ENCODE results near the gene FAR2. TPM values are rescaled to one million over a fixed set of nuclear protein-coding genes. Genes with fewer than 3 reads are reported as not detected.

Gene FAR2
- total and polyA plus RNA-seq, 4 donors: 0.81 to 7.6 (median 3.1) TPM

DNA sequence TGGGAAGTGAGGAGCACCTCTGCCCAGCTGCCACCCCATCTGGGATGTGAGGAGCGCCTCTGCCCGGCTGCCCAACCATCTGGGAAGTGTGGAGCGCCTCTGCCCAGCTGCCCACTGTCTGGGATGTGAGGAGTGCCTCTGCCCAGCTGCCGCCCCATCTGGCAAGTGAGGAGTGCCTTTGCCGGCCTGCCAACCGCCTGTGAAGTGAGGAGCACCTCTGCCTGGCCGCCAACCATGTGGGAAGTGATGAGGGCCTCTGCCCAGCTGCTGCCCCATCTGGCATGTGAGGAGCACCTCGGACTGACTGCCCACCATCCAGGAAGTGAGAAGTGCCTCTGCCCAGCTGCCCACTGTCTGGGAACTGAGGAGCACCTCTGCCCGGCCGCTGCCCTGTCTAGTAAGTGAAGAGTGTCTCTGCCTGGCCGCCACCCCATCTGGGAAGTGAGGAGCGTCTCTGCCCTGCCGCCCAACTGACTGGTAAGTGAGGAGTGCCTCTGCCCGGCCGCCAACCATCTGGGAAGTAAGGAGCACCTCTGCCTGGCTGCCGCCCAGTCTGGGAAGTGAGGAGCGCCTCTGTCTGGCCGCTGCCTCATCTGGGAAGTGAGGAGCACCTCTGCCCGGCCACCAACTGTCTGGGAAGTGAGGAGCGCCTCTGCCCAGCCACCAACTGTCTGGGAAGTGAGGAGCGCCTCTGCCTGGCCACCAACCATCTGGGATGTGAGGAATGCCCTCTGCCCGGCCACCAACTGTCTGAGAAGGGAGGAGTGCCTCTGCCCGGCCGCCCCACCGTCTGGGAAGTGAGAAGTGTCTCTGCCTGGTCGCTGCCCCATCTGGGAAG is 22.6 kb downstream of the FAR2 start:
- Histone ChIP-seq H3K27me3 (ENCODE audit: control insufficient read depth in 4 of 4, insufficient read depth in 4 of 4, low read length in 3 of 4) (no peaks in the 10 kb centered on the region), H3K4me1 (ENCODE audit: control insufficient read depth in 4 of 4, insufficient read depth in 4 of 4, low read length in 3 of 4) (no peaks in the 10 kb centered on the region), H3K36me3 (ENCODE audit: control insufficient read depth in 4 of 4, insufficient read depth in 3 of 4, low read depth in 1 of 4, low read length in 3 of 4) (no peaks in the 10 kb centered on the region), H3K9ac (ENCODE audit: low read depth in 1 of 2, low read length in 2 of 2) (no peak overlapping the region), H3K4me3 (ENCODE audit: low read depth in 1 of 3, low read length in 3 of 3) (no peak overlapping the region), H3K9me3 (ENCODE audit: control insufficient read depth in 4 of 4, low read length in 3 of 4) (peaks cover 0 to 3% (median 0%) of the 10 kb centered on the region in 4 donors), H3K27ac (ENCODE audit: low read depth in 1 of 2, low read length in 2 of 2) (no peak overlapping the region)
- TF ChIP-seq, protein P1, sequence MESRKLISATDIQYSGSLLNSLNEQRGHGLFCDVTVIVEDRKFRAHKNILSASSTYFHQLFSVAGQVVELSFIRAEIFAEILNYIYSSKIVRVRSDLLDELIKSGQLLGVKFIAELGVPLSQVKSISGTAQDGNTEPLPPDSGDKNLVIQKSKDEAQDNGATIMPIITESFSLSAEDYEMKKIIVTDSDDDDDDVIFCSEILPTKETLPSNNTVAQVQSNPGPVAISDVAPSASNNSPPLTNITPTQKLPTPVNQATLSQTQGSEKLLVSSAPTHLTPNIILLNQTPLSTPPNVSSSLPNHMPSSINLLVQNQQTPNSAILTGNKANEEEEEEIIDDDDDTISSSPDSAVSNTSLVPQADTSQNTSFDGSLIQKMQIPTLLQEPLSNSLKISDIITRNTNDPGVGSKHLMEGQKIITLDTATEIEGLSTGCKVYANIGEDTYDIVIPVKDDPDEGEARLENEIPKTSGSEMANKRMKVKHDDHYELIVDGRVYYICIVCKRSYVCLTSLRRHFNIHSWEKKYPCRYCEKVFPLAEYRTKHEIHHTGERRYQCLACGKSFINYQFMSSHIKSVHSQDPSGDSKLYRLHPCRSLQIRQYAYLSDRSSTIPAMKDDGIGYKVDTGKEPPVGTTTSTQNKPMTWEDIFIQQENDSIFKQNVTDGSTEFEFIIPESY (IDR thresholded peaks at IDR 0.05): no peak
- no peak for TF ChIP-seq NR2F2 (IDR thresholded peaks at IDR 0.05)
- no peak for TF ChIP-seq TAF1 (conservative IDR thresholded peaks at IDR 0.05)
- no peak for TF ChIP-seq RAD21 (IDR thresholded peaks at IDR 0.05)
- TF ChIP-seq JUND (IDR thresholded peaks at IDR 0.05): no peak
- TF ChIP-seq RXRA (IDR thresholded peaks at IDR 0.05): no peak
- no peak for TF ChIP-seq HNF4A (conservative IDR thresholded peaks at IDR 0.05)
- no peak for TF ChIP-seq FOXA1 (IDR thresholded peaks at IDR 0.05)
- no peak for TF ChIP-seq EGR1 (IDR thresholded peaks at IDR 0.05; ENCODE audit: low read depth in 2 of 2)
- TF ChIP-seq SP1 (IDR thresholded peaks at IDR 0.05): no peak
- TF ChIP-seq, protein P2, sequence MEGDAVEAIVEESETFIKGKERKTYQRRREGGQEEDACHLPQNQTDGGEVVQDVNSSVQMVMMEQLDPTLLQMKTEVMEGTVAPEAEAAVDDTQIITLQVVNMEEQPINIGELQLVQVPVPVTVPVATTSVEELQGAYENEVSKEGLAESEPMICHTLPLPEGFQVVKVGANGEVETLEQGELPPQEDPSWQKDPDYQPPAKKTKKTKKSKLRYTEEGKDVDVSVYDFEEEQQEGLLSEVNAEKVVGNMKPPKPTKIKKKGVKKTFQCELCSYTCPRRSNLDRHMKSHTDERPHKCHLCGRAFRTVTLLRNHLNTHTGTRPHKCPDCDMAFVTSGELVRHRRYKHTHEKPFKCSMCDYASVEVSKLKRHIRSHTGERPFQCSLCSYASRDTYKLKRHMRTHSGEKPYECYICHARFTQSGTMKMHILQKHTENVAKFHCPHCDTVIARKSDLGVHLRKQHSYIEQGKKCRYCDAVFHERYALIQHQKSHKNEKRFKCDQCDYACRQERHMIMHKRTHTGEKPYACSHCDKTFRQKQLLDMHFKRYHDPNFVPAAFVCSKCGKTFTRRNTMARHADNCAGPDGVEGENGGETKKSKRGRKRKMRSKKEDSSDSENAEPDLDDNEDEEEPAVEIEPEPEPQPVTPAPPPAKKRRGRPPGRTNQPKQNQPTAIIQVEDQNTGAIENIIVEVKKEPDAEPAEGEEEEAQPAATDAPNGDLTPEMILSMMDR (IDR thresholded peaks at IDR 0.05; ENCODE audit: low read depth, low read length, missing input control): no peak
- TF ChIP-seq, protein P3, sequence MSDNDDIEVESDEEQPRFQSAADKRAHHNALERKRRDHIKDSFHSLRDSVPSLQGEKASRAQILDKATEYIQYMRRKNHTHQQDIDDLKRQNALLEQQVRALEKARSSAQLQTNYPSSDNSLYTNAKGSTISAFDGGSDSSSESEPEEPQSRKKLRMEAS (IDR thresholded peaks at IDR 0.05): no peak
- TF ChIP-seq HNF4G (IDR thresholded peaks at IDR 0.05): no peak
- WGBS: 86% methylated on average over 26 of the region's 26 CpGs
- no peak for DNase-seq (ENCODE audit: low spot score)

DNA sequence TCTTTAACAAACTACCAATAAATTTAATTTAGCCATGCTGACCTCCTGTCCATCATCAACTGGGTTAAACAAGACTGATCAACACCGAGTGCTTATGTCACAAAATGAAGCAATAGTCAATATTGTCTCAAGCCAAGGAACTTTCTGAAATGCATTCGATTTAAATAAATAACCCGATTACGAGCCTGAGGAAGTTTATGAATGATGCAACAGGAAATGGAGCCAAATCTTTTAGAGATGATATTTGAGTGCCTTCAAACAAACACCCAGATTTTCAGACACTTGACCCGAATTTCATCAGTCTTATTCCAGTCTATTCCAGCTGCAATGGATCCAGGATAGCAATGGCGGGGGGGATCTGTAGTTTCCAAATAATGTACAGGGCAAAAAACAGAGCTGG is 27.9 kb downstream of the FAR2 start:
- Histone ChIP-seq H3K4me1 (ENCODE audit: control insufficient read depth in 4 of 4, insufficient read depth in 4 of 4, low read length in 3 of 4) (no peaks in the 10 kb centered on the region), H3K36me3 (ENCODE audit: control insufficient read depth in 4 of 4, insufficient read depth in 3 of 4, low read depth in 1 of 4, low read length in 3 of 4) (no peaks in the 10 kb centered on the region), H3K9ac (ENCODE audit: low read depth in 1 of 2, low read length in 2 of 2) (no peak overlapping the region), H3K4me3 (ENCODE audit: low read depth in 1 of 3, low read length in 3 of 3) (no peak overlapping the region), H3K9me3 (ENCODE audit: control insufficient read depth in 4 of 4, low read length in 3 of 4) (no peaks in the 10 kb centered on the region), H3K27me3 (ENCODE audit: control insufficient read depth in 4 of 4, insufficient read depth in 4 of 4, low read length in 3 of 4) (no peaks in the 10 kb centered on the region), H3K27ac (ENCODE audit: low read depth in 1 of 2, low read length in 2 of 2) (no peak overlapping the region)
- no peak for DNase-seq (ENCODE audit: low spot score)
- 36% methylated on average over 6 of the region's 6 CpGs for WGBS
- TF ChIP-seq RAD21 (IDR thresholded peaks at IDR 0.05) (no peak), SP1 (IDR thresholded peaks at IDR 0.05) (no peak), FOXA1 (IDR thresholded peaks at IDR 0.05) (no peak), GABPA (IDR thresholded peaks at IDR 0.05 in 1 of 2, conservative IDR thresholded peaks at IDR 0.05 in 1 of 2) (no peak), EGR1 (IDR thresholded peaks at IDR 0.05; ENCODE audit: low read depth in 2 of 2) (no peak), NR2F2 (IDR thresholded peaks at IDR 0.05) (no peak), HNF4A (conservative IDR thresholded peaks at IDR 0.05) (no peak), JUND (IDR thresholded peaks at IDR 0.05) (no peak), FOXA2 (IDR thresholded peaks at IDR 0.05) (no peak), YY1 (IDR thresholded peaks at IDR 0.05) (no peak), TAF1 (conservative IDR thresholded peaks at IDR 0.05) (no peak), HNF4G (IDR thresholded peaks at IDR 0.05) (no peak), RXRA (IDR thresholded peaks at IDR 0.05) (no peak)
- TF ChIP-seq, protein P2 (IDR thresholded peaks at IDR 0.05; ENCODE audit: low read depth, low read length, missing input control): no peak
- TF ChIP-seq, protein P1 (IDR thresholded peaks at IDR 0.05): no peak
- TF ChIP-seq, protein P4, sequence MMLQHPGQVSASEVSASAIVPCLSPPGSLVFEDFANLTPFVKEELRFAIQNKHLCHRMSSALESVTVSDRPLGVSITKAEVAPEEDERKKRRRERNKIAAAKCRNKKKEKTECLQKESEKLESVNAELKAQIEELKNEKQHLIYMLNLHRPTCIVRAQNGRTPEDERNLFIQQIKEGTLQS (IDR thresholded peaks at IDR 0.05): no peak
- TF ChIP-seq, protein P3 (IDR thresholded peaks at IDR 0.05): no peak
